Dermis blood vessel endothelial cell (primary cell): ENCODE measurements around the gene ZFYVE21. TPM values are rescaled to one million over a fixed set of nuclear protein-coding genes. Genes with fewer than 3 reads are reported as not detected.

Experiments
- DNase-seq: peaks from one replicate; pipeline ENCODE4 v3.0.0; 2010
- total RNA-seq: library from RNA; depleted of rRNA; stranded (reverse); fragments of >200 nt; gene quantifications from 2 replicates; pipeline ENCODE4 v1.2.3, GENCODE V29; 2014

ZFYVE21 gene
- total RNA-seq, 1 donor from 2014 or later, result 138 TPM

- no peak for DNase-seq
Measured at GRCh38 chr14:103692871-103693270, 22.7 kb upstream of the ZFYVE21 start.

- DNase-seq, result no peak
Measured at GRCh38 chr14:103693515-103693914, 22.1 kb upstream of the ZFYVE21 start.

GRCh38 chr14:103694572-103695026 is 21.0 kb upstream of the ZFYVE21 start:
- no peak for DNase-seq

GRCh38 chr14:103695296-103696069 is 20.1 kb upstream of the ZFYVE21 start:
- no peak for DNase-seq

GRCh38 chr14:103696070-103696402 is 19.6 kb upstream of the ZFYVE21 start:
- no peak for DNase-seq

GRCh38 chr14:103696466-103697071 is 19.0 kb upstream of the ZFYVE21 start:
- peak; percentile 43 for DNase-seq

- no peak for DNase-seq
Measured at GRCh38 chr14:103697206-103697602, 18.4 kb upstream of the ZFYVE21 start.

GRCh38 chr14:103697603-103698379 is 17.8 kb upstream of the ZFYVE21 start:
- no peak for DNase-seq

GRCh38 chr14:103698380-103699260 is 17.0 kb upstream of the ZFYVE21 start:
- no peak for DNase-seq

GRCh38 chr14:103699261-103699661 is 16.3 kb upstream of the ZFYVE21 start:
- DNase-seq, result no peak

- DNase-seq, result no peak
Measured at GRCh38 chr14:103699901-103700752, 15.5 kb upstream of the ZFYVE21 start.

- DNase-seq, result no peak
Measured at GRCh38 chr14:103700753-103701490, 14.7 kb upstream of the ZFYVE21 start.

- DNase-seq, result no peak
Measured at GRCh38 chr14:103702095-103702494, 13.5 kb upstream of the ZFYVE21 start.

- DNase-seq, result no peak
Measured at GRCh38 chr14:103702497-103703432, 12.8 kb upstream of the ZFYVE21 start.

GRCh38 chr14:103703433-103704385 is 11.9 kb upstream of the ZFYVE21 start:
- peak; percentile 87 for DNase-seq

- peak; percentile 57 for DNase-seq
Measured at GRCh38 chr14:103704708-103705107, 10.9 kb upstream of the ZFYVE21 start.

GRCh38 chr14:103705118-103705503 is 10.5 kb upstream of the ZFYVE21 start:
- peak; percentile 94 for DNase-seq

- DNase-seq, result no peak
Measured at GRCh38 chr14:103705504-103706284, 9.9 kb upstream of the ZFYVE21 start.
